Measurements from ENCODE around the gene VAMP3.

The VAMP3 gene

GRCh38 chr1:7784492-7785071, 13.5 kb downstream of the VAMP3 start:
- Histone ChIP-seq H3K9me3 (ENCODE audit: control insufficient read depth, insufficient read depth, low read length) (no peaks in the 10 kb centered on the region), H3K27ac (ENCODE audit: low read depth, low read length) (no peak overlapping the region), H3K4me2 (ENCODE audit: low read length) (no peak overlapping the region), H3K27me3 (ENCODE audit: control insufficient read depth, low read length) (no peaks in the 10 kb centered on the region), H4K20me1 (ENCODE audit: control insufficient read depth, insufficient read depth, low read depth, low read length) (no peaks in the 10 kb centered on the region; the same call in 1 of the 2 replicates), H3F3A (ENCODE audit: control insufficient read depth, insufficient read depth) (peaks cover 8% of the 10 kb centered on the region), H3K36me3 (ENCODE audit: control insufficient read depth, low read length) (no peaks in the 10 kb centered on the region), H3K79me2 (ENCODE audit: control insufficient read depth, low read length) (no peaks in the 10 kb centered on the region), H3K4me1 (ENCODE audit: control insufficient read depth, low read length) (peaks cover 8% of the 10 kb centered on the region), H3K4me3 (ENCODE audit: low read length) (no peak overlapping the region), H3K9me2 (replicated peaks; ENCODE audit: control insufficient read depth, low read length) (no peaks in the 10 kb centered on the region)
- no peak for TF ChIP-seq CTCF (IDR thresholded peaks at IDR 0.05; ENCODE audit: low read depth, low read length, poor library complexity, severe bottlenecking)
- no peak for TF ChIP-seq EZH2phosphoT487 (IDR thresholded peaks at IDR 0.05; ENCODE audit: borderline replicate concordance, low read length)

DNA sequence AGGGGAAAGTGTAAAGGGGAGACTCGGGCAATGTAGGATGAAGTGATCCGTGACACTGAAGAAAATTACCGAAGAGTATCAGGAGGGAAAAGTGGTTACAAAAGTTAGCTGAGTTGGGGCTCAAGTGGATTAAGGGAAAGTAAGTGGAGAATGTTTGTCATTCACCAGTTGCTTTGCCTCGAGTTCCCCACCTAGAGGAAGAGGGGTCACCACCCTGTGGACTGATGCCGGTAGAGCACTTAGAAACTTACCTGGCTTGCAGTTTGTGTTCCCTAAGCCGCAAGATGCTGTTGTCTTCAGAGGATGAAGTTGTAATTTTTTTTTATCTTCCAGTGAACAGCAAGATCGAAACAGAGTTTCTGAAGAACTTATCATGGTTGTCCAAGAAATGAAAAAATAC, 14.0 kb downstream of the VAMP3 start:
- TF ChIP-seq CTCF (IDR thresholded peaks at IDR 0.05; ENCODE audit: low read depth, low read length, poor library complexity, severe bottlenecking) (no peak), EZH2phosphoT487 (IDR thresholded peaks at IDR 0.05; ENCODE audit: borderline replicate concordance, low read length) (no peak)
- Histone ChIP-seq H3K9me3 (ENCODE audit: control insufficient read depth, insufficient read depth, low read length) (peaks cover 3% of the 10 kb centered on the region), H4K20me1 (ENCODE audit: control insufficient read depth, insufficient read depth, low read depth, low read length) (no peaks in the 10 kb centered on the region; the same call in 1 of the 2 replicates), H3K4me1 (ENCODE audit: control insufficient read depth, low read length) (peaks cover 8% of the 10 kb centered on the region), H3F3A (ENCODE audit: control insufficient read depth, insufficient read depth) (peaks cover 8% of the 10 kb centered on the region), H3K4me2 (ENCODE audit: low read length) (no peak overlapping the region), H3K27ac (ENCODE audit: low read depth, low read length) (no peak overlapping the region), H3K36me3 (ENCODE audit: control insufficient read depth, low read length) (no peaks in the 10 kb centered on the region), H3K27me3 (ENCODE audit: control insufficient read depth, low read length) (no peaks in the 10 kb centered on the region), H3K79me2 (ENCODE audit: control insufficient read depth, low read length) (no peaks in the 10 kb centered on the region), H3K9me2 (replicated peaks; ENCODE audit: control insufficient read depth, low read length) (no peaks in the 10 kb centered on the region), H3K4me3 (ENCODE audit: low read length) (no peak overlapping the region)

DNA sequence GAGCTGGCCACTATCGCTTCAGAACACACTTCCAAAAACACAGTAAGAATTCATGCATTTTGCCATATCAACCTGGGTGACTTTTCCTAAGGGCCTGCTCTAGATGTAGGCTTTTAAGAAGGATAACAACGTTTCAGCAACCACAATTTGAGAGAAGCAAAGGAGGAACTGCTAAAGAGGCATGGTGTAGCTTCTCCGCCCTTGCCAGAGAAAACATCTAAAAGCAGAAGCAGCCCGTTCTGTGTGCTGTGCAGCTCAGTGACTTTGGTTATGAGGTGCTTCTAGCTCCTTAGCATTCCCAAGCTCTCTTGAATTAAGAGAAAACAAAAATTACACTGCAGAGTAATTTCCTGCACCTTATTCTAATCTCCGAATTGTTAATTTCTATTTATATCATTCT, 15.7 kb downstream of the VAMP3 start:
- Histone ChIP-seq H3K4me3 (ENCODE audit: low read length) (no peak overlapping the region), H3K36me3 (ENCODE audit: control insufficient read depth, low read length) (no peaks in the 10 kb centered on the region), H3K9me2 (replicated peaks; ENCODE audit: control insufficient read depth, low read length) (no peaks in the 10 kb centered on the region), H4K20me1 (ENCODE audit: control insufficient read depth, insufficient read depth, low read depth, low read length) (no peaks in the 10 kb centered on the region; the same call in 1 of the 2 replicates), H3K4me1 (ENCODE audit: control insufficient read depth, low read length) (peaks cover 8% of the 10 kb centered on the region), H3K9me3 (ENCODE audit: control insufficient read depth, insufficient read depth, low read length) (peaks cover 14% of the 10 kb centered on the region), H3K4me2 (ENCODE audit: low read length) (no peak overlapping the region), H3K79me2 (ENCODE audit: control insufficient read depth, low read length) (no peaks in the 10 kb centered on the region), H3K27ac (ENCODE audit: low read depth, low read length) (no peak overlapping the region), H3K27me3 (ENCODE audit: control insufficient read depth, low read length) (no peaks in the 10 kb centered on the region), H3F3A (ENCODE audit: control insufficient read depth, insufficient read depth) (peaks cover 8% of the 10 kb centered on the region)
- TF ChIP-seq CTCF (IDR thresholded peaks at IDR 0.05; ENCODE audit: low read depth, low read length, poor library complexity, severe bottlenecking), result no peak
- TF ChIP-seq EZH2phosphoT487 (IDR thresholded peaks at IDR 0.05; ENCODE audit: borderline replicate concordance, low read length), result no peak

Measured in DOHH2 (cell line).